Measurements from ENCODE around the gene PDE5A.
A peak's percentile ranks its signal among the peaks of the same experiment; 100 is the strongest.
"Not testable (repeated sequence)": the region's sequence is repeated elsewhere in the genome, so short reads cannot be mapped to it uniquely, and the experiment has no call there.

DNA sequence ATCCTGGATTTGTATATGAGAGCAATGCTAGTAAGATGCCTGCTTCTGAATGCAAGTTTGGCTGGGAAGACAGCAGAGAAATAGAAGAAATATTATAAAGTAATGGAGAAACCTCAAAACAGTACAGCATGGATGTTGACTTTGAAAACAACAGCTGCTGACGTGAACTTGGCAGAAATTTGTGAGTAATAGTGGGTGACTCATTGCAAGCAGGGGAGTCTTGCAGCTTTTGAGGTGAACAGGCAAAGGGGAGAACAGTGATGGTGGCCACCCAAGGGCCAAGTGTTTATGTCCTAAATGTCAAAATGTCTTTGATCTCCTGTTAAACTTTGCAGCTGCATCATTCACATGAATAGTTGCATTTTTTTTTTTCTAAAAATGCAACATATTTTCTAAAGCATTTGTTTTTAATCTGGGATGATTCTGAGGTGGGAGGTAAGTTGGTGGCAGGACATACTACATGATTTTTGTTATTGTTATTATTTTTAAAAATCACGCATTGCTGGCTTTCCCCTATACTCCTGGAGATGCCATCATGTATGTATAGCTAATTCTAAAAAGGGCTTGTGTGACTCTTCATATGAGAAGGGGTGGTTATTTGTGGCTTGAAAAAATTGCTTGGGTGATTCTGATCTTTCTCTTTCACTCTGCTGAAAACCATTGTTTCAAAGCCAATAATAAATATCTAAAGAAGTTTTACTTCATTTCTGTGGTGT, 158.4 kb downstream of the PDE5A start:
- TF ChIP-seq, protein P1, sequence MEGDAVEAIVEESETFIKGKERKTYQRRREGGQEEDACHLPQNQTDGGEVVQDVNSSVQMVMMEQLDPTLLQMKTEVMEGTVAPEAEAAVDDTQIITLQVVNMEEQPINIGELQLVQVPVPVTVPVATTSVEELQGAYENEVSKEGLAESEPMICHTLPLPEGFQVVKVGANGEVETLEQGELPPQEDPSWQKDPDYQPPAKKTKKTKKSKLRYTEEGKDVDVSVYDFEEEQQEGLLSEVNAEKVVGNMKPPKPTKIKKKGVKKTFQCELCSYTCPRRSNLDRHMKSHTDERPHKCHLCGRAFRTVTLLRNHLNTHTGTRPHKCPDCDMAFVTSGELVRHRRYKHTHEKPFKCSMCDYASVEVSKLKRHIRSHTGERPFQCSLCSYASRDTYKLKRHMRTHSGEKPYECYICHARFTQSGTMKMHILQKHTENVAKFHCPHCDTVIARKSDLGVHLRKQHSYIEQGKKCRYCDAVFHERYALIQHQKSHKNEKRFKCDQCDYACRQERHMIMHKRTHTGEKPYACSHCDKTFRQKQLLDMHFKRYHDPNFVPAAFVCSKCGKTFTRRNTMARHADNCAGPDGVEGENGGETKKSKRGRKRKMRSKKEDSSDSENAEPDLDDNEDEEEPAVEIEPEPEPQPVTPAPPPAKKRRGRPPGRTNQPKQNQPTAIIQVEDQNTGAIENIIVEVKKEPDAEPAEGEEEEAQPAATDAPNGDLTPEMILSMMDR (IDR thresholded peaks at IDR 0.05; ENCODE audit: extremely low read depth in 1 of 2, insufficient read depth in 1 of 2, low read depth in 1 of 2, low read length in 2 of 2), result not testable (repeated sequence)
- TF ChIP-seq EZH2 (IDR thresholded peaks at IDR 0.05; ENCODE audit: borderline replicate concordance, low read depth, low read length, severe bottlenecking); POLR2AphosphoS5 (IDR thresholded peaks at IDR 0.05; ENCODE audit: insufficient read depth, low read depth, low read length); POLR2A (IDR thresholded peaks at IDR 0.05; ENCODE audit: low read depth, low read length); GATA2 (IDR thresholded peaks at IDR 0.05; ENCODE audit: insufficient read depth, insufficient read length, low read depth, low read length); JUN (IDR thresholded peaks at IDR 0.05; ENCODE audit: borderline replicate concordance, insufficient read depth, insufficient read length, low read depth); MYC (IDR thresholded peaks at IDR 0.05; ENCODE audit: low read depth, low read length): not testable (repeated sequence)
- peak; percentile 28 for TF ChIP-seq FOS (IDR thresholded peaks at IDR 0.05; ENCODE audit: borderline replicate concordance, insufficient read depth, low read length)
- TF ChIP-seq, protein P2, sequence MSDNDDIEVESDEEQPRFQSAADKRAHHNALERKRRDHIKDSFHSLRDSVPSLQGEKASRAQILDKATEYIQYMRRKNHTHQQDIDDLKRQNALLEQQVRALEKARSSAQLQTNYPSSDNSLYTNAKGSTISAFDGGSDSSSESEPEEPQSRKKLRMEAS (IDR thresholded peaks at IDR 0.05; ENCODE audit: insufficient read depth, insufficient read length), result not testable (repeated sequence)
